Activated T-cell treated with anti-CD3 and anti-CD28 coated beads for 1 hour (primary cell): ENCODE data around the gene RXFP1.

ENCODE experiments used
- DNase-seq: peaks from one replicate; pipeline ENCODE4 v3.0.0-alpha.2; 2020; ENCODE audit warnings: low read depth

The RXFP1 gene

DNA sequence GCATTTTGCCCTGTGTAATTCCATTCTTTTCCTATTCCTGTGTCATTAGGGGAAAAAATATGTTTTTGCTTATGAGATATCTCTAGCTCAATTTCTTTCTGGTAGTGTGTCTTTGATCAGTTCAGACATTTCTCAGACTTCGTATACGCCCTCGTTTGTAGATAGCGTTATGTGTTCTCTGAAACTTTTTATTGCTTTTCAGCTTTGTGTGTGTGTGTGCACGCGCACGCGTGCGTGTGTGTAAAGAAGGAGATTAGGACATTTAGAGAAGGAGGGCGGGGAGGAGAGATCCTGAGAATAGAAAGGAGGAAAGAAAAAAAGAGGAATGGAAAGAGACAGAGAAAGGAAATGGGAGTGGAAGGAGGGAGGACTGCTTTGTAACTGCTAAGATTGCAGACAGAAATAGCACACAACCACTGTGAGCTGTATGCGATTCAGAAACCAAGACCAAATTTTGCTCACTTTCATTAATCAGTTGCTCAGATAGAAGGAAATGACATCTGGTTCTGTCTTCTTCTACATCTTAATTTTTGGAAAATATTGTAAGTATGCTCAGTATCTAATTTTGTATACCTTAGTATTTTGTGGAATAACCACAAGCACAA is at the start of gene RXFP1:
Gene RXFP1, plus strand, starts transcription at position 399 of the 605 bp plus-strand sequence. Its CDS starts 95 bp downstream, at position 494.
- DNase-seq = no peak

DNA sequence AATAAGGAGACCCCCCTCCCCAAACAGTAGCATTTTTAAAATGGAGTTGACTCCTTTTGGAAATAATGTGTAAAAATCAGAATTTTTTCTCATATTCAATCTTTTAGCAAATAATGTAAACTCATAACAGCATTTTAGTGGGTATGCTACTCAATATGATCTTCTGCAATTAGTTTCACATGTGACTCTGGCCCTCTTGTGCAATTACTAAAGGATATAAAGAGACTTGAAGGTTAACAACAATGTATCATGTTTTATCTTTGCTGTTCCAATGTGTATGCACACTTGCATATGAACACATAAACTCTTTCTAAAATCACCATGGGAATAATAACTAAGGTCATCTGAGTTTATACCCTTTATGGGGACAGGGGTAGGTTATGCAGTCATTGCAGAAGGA is 39.9 kb upstream of the RXFP1 start:
- DNase-seq = no peak

DNA sequence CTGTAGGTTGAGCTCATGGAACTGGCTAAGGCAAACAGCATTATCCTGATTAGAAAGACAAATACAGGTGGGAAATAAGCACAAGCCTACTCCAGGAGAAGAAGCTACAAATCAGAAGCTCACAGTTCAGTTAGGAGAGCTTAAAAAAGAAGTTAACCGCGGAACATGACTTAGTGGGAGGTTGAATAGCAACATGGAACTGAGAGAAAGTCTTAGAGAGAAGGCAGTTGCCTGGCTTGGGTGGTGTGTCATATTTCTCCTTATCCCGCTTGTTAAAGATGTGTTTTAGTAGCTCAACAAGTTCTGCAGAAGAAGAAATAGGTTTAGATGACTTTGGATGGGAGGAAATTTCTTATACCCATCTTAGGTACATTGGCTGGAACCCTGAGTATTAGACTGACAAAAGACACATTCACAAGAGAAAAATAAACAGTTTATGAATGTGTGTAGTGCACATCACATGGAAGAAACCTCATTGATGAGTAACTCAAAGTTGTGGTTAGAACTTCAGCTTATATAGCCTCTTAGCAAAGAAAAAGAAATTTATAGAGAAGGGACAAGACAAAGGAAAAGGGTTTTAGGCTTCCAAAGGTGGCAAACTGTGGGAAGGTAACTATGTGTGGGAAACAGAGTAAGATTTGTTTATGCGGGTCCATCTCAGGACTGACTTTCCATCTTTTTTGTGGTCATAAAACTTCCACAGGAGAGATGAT is 37.4 kb upstream of the RXFP1 start:
- DNase-seq = no peak

DNA sequence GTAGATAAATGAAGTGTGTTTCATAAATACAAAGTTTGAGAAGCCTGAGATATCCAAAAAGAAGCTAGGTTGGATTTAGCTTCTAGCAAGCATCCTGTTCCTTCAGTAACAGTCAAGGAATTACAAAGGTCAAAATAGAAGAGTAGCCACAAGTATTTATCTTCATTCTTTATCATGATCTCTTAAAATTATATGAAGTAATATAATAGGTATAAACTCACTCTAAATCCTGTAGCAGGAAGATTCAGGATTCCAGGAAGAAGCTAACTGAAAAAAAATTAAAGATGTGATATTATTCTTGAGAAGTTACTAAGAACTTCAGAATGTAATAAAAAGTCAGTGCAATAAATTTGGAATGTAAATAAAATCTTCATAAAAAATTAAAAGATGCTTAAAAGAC is 31.1 kb upstream of the RXFP1 start:
- DNase-seq = no peak

DNA sequence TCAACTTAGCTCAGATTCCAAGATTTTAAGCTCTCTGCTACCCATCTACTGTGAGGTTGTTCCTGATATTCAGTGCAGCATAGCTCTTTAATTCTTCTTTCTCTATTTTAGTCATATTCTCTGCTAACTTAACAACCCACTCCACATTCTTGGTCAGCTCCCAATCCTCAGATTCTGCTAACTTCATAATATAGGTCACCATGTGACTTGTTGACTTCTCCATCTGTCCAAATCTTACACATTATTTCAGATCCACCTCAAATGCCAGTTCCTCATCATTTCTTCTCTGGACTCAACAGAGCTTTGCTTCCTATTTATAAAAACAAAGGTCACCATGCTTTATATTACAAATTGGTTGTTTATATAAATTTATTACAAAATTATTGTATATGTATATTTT is 29.3 kb upstream of the RXFP1 start:
- DNase-seq = no peak

DNA sequence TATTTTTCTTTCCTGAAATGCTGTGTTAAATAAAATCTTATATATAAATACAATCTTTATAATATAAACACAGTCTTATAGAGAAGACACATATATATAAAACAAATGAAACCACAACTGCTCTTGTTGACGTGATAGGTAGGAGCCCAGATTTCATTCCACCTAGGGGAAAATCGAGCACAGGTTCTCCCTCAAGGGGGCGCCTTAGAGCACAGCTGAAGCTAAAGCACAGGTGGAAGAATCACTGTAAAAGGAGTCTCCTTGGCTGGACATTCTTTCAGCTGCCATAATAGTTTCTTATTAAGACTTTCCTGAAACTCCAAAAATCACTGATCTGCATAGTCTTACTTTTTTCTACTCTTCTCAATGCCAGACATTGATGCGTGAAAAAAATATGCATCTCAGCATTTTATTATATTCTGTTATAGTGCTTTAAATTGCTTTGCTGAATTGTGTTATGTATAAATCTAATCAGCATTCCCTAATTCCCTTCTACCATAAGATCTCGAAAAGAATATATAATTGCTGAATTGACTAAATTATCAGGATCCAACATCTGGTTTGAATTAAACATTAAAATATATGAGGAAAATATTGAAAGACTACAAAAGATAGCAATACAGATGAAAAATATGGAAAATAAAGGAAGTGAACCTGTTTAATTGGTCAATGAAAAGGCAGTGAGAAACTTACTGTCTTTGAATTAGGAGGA is 25.5 kb upstream of the RXFP1 start:
- DNase-seq = peak; percentile 1

DNA sequence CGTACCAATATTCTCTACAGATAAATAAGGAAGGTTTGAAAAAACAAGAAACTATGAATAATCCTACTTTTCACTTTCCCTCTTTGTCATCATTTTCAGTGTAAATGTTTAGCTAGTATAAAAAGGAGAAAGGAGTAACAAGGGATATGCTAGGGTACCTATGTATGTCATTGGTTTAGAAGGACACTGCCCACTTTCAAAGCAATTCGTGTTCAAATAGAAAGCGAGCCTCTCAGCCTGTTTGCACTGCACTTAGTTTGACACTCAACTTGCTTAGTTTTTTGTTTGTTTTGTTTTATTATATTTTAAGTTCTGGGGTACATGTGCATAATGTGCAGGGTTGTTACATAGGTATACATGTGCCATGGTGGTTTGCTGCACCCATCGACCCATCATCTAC is 21.6 kb upstream of the RXFP1 start:
- DNase-seq = no peak

DNA sequence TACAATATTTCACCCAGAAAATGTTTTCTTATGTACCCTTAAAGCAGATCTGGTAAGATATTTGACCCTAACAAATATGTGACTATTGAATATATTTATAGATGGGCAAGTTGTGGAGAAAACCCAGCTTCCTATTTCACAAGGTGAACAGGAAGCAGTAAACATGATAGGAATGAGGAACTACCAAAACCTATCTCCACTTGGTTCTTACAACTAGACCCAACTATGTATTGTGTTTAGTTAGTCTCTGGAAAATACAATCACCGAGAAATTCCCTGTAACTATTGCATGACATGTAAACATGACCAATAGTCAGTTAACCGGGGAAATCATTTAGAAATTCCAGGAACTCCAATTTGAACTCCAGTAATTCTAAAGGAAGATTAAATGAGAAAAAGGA is 8.4 kb upstream of the RXFP1 start:
- DNase-seq = no peak

DNA sequence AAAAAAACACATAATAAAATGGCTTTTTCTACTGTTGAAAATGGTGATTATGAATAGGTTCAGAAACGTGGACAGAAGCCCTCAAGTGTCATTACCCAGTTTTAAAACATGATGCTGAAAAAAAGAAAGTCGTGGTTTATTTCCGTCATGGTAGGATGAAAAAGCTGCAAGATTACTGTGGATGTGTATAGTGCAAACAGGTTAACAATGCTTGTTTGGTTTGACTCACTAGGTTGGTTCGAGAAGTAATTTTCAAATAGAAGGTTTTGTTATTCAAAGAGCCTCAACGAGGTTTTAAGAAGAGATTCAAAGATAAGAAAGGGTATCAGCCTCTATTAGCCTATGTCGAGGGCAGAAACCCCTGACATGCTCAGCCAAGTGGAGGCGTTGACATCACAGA is 2.5 kb upstream of the RXFP1 start:
- DNase-seq = no peak

DNA sequence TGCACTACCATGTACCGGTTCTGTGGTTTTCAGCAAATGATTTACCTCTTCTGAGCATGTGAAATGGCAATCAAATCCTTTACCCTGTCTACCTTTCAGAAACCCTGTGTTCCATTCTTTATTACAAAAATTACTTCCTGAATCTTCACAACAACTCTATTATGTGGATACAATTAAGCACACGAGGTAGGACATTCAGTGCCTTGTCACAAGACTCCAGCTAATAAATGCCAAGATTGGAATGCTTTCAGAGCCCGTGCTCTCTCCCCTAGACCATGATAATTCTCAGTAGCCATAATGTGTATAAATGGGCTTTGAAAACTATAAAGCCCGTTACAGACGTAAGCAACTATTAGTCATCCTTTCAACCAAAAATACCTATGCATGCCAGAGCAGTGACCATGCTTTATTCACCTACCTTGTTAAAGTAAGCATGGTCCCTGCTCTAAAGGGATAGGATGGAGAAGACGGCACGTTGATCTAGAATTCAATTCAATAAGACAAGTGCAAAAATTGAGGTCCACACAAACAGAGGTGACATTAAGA is 2.4 kb downstream of the RXFP1 start:
- no peak for DNase-seq

DNA sequence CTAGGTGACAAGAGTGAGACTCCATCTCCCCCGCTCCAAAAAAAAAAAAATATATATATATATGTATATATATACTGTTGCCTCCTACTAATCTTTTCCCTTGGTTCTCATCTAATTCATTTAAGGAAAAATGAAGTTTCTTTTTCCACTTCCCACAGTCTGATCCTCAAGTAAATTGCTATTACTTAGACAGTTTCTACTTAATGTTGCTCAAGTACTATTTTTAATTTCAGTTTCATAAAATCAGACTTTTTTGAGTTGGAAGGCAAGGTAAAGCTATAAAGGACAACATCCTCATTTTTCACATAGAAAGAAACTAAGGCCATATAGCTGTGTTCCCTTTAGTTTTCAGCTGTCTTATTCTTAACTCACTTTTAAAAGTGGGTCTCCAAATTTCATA is 5.8 kb downstream of the RXFP1 start:
- DNase-seq = no peak

DNA sequence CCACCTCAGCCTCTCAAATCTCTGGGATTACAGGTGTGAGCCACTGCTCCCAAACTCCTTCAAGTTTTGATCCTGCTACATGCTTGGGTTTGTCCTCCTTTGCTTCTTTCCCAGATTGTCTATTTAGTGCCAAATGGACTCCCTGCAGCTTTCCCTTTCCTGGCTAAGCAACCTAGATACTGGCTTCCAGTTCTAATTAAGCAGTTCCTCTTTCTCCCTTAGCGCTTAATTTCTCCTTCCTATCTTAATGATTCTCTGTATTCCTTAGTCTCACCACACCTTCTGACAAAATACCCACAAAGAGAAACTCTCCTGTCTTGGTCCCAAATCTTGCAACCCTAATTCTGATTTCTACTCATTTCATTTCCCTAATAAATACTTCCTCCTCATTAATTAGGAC is 7.8 kb downstream of the RXFP1 start:
- DNase-seq = no peak

DNA sequence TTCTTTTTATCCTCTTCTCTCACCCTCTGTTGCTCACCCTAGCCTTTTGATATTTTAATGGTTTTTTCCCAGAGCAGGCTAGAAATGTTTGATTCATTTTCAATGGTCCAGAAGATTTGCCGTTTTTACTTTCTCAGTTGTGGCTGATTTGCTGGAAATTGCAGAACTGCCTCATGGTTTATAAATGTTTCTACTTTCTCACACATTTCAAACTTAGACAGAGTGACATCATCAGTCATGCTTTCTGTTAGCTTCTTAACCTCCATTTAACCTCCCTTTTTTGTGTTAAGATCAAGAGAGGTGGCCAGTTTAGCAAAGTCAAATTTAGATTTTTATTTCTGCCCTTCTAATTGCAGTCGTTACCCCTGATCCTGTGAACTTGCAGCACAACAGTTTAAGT is 8.7 kb downstream of the RXFP1 start:
- DNase-seq = no peak

DNA sequence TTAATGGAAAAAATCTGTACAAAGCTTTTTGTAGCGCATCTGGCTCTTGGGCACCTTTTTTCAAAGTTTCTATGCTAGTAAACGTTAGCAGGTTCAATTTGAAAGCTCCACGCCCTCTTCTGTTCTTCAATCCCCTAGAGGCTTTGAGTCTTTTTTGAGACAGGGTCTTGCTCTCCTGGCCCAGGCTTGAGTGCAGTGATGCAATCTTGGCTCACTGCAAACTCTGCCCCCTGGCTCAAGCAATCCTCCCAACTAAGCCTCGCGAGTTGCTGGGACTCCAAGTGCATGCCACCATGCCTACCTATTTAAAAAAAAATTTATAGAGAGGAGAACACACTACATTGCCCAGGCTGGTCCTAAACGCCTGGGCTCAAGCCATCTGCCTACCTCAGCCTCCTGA is 9.2 kb downstream of the RXFP1 start:
- DNase-seq = no peak

DNA sequence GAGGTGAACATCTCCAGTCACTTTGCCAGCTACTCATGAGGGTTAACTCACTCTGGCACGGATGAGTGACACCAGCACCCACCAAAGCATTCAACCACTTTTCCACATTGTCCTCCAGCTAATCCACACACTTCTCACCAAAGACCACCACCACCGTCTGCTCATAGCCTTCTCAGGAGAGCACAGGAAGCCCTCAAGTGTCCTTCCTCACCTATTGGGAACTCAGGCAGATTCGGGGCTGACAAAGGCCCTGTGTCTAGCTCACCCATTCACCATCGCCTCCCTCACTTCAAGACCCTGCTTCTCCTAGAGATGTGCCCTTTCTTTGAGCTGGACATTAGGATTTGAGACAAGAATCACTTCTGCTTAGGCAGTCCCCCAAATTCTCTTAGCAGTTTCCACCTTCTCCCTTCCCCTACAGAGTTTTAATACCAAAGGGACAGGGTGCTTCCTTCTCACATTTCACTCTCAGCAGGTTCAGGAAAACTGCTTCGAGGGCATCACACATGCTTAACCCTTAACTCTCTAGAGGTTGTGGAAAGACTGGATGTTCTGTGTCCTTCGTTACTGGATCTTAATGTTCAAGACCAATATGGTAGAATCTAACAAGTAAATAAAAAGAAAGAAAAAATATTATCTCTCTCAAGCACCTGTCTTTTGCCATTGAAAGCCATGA is 11.0 kb downstream of the RXFP1 start:
- DNase-seq = no peak

DNA sequence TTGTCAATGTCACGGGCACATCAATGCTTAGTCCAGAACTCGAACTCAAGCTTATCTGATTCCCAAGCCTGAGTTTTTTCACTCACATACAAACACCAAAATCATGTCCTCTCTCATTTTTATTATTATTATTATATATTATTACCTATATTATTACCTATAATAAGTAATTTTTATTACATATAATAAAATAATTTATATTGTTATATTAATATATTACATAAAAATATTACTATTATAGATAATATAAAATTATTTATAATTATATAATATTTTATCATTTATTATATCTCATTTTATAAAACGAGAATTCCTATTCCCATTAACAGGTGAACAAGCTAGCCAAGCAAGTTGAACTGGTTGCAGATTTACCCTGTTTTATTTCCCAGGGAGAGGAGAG is 13.0 kb downstream of the RXFP1 start:
- DNase-seq = no peak

DNA sequence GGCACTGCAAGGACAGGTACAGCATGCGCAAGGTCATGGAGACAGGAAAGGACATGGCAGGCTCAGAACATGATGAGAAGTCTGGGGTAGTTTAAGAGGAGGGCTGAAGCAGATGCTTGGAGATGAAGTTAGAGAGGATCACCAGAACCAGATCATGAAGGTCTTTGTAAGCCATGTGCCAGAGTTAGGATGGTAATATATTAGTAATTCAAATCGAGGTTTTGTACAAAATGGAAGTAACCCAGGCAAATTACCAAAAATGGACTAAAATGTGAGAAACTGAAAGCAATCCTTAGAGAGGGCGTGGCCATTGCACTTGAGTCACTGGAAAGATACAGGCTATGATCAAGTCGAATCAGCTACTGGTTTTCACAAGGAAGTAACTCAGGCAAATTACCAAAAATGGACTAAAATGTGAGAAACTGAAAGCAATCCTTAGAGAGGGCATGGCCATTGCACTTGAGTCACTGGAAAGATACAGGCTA is 13.5 kb downstream of the RXFP1 start:
- no peak for DNase-seq

DNA sequence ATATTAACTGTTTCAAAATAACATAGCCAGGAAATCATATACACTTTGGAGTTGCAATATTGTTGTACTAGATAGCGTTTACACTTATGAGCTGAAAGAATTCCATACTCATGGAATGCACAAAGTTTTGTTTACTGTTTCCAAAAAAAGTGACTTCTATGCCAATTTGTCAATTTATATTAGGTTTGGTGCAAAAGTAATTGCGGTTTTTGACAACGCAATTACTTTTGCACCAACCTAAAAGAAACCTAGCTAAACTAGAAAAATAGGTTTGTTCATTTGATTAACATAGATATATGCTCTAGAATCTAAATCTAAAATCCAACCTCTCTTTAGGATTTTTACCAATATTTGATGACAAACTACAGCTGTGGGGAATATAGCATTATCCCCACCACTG is 15.2 kb downstream of the RXFP1 start:
- DNase-seq = no peak

DNA sequence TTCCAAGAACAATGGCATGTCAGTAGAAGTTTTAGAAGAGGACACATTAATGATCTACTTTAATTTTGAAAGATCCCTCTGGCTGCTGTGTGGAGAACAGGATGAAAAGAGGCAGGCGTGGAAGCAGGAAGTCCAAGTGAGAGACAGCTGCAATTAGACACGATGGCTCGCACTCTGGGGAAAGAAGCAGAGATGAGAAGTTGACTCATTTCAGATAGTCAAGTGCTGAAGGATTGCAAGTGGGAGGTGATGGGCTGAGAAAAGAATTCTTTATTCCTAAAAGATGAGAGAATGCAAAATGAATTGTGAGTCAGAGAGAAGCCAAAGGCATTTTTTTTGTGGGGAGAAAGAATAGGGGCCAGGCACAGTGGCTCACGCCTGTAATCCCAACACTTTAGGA is 16.5 kb downstream of the RXFP1 start:
- no peak for DNase-seq

DNA sequence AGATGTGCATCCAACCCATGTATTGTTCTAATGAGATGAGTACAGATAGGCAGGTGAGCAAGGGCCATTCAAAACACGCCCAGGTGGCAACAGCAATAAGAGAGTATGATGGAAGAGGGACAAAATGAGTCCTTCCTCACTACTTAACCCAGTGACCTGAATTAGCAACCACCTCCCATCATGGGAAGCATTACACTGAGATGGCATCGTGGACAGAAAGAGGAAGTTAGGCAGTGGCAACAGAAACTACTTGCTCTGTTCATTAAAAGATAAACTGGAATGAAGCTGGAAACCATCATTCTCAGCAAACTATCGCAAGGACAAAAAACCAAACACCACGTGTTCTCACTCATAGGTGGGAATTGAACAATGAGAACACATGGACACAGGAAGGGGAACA is 17.2 kb downstream of the RXFP1 start:
- DNase-seq = no peak

DNA sequence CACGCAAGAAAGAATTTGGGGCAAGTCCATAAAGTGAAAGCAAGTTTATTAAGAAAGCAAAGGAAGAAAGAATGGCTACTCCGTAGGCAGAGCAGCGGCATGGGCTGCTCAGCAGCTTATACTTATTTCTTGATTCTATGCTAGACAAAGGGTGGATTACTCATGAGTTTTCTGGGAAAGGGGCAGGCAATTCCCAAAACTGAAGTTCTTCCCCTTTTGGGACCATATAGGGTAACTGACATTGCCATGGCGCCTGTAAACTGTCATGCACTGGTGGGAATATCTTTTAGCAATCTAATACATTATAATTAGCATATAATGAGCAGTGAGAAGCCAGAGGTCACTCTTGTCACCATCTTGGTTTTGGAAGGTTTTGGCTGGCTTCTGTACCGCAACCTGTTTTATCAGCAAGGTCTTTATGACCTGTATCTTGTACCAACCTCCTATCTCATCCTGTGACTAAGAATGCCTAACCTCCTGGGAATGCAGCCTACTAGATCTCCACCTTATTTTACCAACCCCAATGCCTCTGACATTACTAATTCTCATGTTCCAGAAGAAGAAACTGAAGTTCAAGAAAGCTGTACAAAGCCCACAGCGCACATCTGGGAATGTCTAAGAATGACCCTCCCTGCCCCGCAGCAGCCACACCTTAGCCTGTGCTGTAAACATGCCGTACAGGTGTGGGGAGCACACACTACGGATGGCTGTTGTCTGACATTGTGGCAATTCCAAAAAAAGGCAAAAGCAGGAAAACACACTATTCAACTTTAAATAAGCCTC is 18.6 kb downstream of the RXFP1 start:
- DNase-seq = no peak

DNA sequence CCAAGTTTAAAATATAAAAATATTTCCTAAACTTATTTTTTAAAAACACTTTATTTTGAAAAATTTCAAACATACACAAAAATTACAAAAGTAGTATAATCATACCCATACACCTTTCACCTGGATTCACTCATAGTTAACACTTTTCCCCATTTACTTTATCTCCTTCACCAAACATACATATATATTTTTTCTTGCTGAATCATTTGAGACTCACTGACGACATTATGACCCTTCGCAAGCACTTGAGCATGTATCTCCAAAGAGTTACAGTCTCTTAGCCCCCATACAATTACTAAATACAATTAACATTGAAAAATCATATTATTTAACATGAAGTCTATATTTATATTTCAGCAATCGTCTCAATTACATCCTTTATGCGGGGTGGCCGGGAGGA is 19.8 kb downstream of the RXFP1 start:
- DNase-seq = no peak
